Spleen (tissue), 11 donors: Measurements from ENCODE around the gene RBAK. TPM values are rescaled to one million over a fixed set of nuclear protein-coding genes. Genes with fewer than 3 reads are reported as not detected.

Source experiments
- polyA plus RNA-seq, 3 donors: library from polyadenylated mRNA; stranded (reverse); fragments of 200-250 nt; gene quantifications; one replicate each; pipeline ENCODE4 v1.2.1, GENCODE V29; 2013
- small RNA-seq, 4 donors: library from RNA; depleted of rRNA; stranded (forward); fragments of <200 nt; gene quantifications; one replicate each; pipeline ENCODE3, GENCODE V24; 2016
- total RNA-seq, 7 donors: library from RNA; depleted of rRNA in 3 of 7; stranded (reverse); fragments of >200 nt in 3 of 7; fragmentation: NEBNext Ultra II Directional in 4 of 7; extraction: Animal tissue kit (Norgen Biotek cat#: 25700) in 4 of 7; gene quantifications; one replicate each; pipeline versions ENCODE4 v1.1.0 to v1.2.1, GENCODE V29; 2016 to 2021
- donor health status: healthy with polysubstance abuse.
- donor health status: DM: no; HTN: no; CAD: no; lungs with moderate emphysema.
- donor health status: DM: no; HTN: no; CAD: no.
- donor health status: Bipolar disorder and iron deficiency.
- donor health status: healthy.
- donor health status: DM: no; HTN: no; CAD: no.
- donor health status: DM: yes; HTN: yes; CAD: no.

The RBAK gene
- total and polyA plus RNA-seq, 10 donors = 3.3 to 17.1 (median 12.2) TPM

Small RNAs within 50 kb of the gene (small RNA-seq; reads per million reads assigned to genes)
- 0 reads per million in 4 donors for gene AC092032.1

Other genes starting within 250 kb of the RBAK start
- gene PAPOLB, start 183.8 kb upstream of the RBAK start, total RNA-seq = under 1 TPM in 3 of 7 donors, not detected in 4; 0.15 to 0.34 (median 0.26) TPM
- not detected for gene PAPOLB, start 183.8 kb upstream of the RBAK start, polyA plus RNA-seq
- 1 to 10 TPM in 6 of 7 donors, under 1 TPM in 1; 0.74 to 2.8 (median 1.7) TPM for gene RADIL, start 162.1 kb upstream of the RBAK start, total RNA-seq
- under 1 TPM; 0.24 to 0.93 (median 0.63) TPM for gene RADIL, start 162.1 kb upstream of the RBAK start, polyA plus RNA-seq
- gene MMD2, start 86.7 kb upstream of the RBAK start, total RNA-seq = not detected
- not detected for gene MMD2, start 86.7 kb upstream of the RBAK start, polyA plus RNA-seq
- 10 to 100 TPM; 56.8 to 65.7 (median 64.0) TPM for gene WIPI2, start 144.4 kb downstream of the RBAK start, total RNA-seq
- gene WIPI2, start 144.4 kb downstream of the RBAK start, polyA plus RNA-seq = 10 to 100 TPM; 32.6 to 38.2 (median 33.2) TPM
- gene SLC29A4, start 237.1 kb downstream of the RBAK start, total RNA-seq = 1 to 10 TPM in 6 of 7 donors, under 1 TPM in 1; 0.33 to 2.9 (median 2.4) TPM
- gene SLC29A4, start 237.1 kb downstream of the RBAK start, polyA plus RNA-seq = 1 to 10 TPM in 2 of 3 donors, under 1 TPM in 1; 0.67 to 2.2 (median 1.1) TPM